IPS DF 4.7 (cell line): ENCODE data around the gene SUGCT.
A peak's percentile ranks its signal among the peaks of the same experiment; 100 is the strongest.
"Not testable (repeated sequence)": the region's sequence is repeated elsewhere in the genome, so short reads cannot be mapped to it uniquely, and the experiment has no call there.

ENCODE experiments used
- DNase-seq: peaks from one replicate; pipeline ENCODE4 v3.0.0-alpha.2; 2013; ENCODE audit warnings: low spot score; ENCODE audit errors: extremely low read depth

SUGCT gene

DNA sequence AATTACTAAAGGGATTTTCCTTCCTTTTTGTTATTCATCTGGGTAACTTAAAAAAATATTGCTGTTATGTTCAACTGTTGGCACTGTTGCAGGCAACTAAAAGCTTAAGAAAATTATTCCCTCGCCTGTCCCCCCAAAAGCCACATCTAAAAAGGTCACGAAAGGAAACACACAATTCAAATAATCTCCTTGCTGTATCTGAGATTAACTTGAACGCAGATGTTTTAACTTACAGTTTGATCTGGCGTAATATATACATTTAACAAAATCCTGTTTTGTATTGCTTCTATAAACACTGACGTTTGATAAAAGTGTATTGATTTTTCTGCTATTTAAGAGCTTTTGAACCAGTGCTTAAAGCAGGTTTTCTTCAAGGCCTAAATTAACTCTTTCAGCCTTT is 432.1 kb downstream of the SUGCT start:
- DNase-seq, result no peak

DNA sequence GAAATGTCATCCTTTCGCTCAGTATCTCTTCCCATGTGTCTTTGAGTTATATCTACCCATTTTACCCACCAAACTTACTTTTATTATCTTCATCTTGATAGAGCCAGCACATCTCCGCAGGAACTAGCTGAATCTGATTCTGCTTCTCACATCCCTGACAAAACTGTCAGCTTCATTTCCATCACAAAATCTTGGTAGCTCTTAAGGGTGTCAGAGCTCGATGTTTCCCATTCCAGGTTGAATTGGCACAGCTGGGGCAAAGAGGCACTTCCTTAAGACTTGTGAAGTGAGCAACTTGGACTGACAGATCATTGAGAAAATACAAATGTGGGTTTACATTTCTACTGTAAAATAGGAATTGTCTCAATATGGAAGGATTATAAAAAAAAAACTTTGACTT is 434.5 kb downstream of the SUGCT start:
- no peak for DNase-seq

DNA sequence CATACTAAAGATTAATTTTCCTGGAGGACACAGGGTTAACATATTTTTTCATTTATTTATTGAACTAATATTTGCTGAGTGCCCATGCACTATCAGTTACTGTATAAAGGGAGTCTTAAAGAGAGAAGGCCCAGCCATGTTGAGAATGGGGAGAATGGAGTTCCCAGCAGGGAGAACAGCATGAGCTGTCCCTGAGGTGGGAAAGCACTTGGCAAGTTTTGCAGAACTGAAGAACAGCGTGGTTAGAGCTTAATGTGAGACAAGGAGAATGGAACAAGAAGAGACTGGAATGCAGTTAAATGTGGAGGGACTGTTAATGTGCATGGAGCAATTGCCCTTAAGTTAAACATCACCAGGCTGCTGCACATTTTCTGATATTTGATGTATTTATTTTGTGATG is 435.4 kb downstream of the SUGCT start:
- no peak for DNase-seq

DNA sequence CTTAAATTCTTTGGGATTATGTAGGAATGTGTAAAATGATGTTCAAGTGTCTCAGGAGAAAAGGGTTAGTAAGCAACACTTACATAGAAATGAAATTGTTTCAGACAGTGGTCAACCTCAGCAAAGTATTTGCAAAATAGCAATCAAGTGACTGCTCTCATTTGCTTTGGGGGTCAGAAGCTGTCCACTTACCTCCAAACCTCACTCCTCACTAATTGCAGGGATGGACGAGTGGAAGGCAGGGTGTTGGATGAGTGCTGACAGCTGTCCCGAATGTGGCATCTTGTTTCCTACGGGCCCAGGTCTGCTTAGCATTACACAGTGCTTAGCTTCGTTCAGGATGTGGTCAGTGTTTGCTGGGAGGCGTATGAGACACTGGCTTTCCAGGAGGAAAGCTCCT is 437.0 kb downstream of the SUGCT start:
- no peak for DNase-seq

DNA sequence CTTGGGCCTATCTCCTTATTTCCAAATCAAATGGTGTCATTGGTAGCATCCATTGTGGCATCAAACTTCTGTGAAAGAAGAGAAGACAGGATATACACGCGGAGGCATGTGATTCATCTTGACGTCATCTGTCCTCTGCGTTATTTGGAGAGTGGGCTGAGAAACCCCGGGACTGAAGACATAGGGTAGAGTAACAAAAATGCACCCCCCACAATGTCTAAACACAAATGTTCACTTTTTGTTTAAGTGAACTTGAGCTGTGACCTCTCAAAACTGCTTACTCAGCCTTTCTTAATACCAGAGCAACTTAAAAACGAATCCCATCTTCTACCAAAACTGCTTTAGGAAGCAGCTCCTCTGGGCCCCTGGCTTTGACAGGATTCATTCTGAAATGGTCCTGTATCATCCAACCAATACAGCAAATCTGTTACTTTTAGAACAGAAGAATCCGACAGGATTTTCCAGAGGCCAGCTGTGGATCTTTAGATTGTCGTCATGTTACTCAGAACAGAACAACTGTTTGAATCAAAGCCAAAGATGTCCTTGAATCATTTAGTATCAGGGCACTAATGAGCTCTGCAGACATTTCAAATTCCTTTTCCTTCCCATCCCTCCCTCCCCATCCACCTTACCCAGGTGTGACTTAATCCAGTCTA is 438.1 kb downstream of the SUGCT start:
- DNase-seq, result no peak

DNA sequence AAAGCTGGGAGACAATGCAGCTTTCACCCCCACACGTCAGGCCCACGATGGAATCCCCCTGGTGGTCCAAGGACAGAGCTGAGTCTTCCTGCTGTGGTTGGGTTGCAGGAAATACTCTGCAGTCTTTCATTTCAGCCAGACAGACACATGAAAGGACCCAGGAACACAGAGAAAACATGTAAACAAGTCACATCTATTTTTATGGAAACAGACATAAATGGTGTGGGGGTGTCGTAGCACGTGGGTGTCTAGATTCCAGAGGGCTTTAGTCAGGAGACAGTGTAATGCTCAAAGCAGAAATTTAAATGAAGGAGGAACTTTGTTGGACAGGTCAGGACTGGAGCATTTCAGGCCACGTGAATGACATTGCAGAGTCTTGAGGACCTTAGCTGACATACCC is 444.6 kb downstream of the SUGCT start:
- no peak for DNase-seq

DNA sequence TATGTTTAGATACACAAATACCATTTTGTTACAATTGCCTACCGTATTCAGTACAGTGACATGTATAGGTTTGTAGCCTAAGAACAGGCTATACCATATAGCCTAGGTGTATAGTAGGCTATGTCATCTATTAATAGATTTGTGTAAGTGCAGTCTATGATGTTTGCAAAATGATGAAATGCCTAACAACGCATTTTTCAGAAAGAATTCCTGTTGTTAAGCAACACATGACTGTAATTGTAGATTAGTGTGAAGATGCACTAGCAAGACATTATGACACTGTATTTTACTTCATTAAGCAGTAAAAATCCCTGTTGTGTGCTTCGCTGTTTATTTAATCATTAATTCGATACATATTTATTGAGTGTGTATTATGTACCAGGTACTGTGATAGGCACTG is 446.0 kb downstream of the SUGCT start:
- no peak for DNase-seq

DNA sequence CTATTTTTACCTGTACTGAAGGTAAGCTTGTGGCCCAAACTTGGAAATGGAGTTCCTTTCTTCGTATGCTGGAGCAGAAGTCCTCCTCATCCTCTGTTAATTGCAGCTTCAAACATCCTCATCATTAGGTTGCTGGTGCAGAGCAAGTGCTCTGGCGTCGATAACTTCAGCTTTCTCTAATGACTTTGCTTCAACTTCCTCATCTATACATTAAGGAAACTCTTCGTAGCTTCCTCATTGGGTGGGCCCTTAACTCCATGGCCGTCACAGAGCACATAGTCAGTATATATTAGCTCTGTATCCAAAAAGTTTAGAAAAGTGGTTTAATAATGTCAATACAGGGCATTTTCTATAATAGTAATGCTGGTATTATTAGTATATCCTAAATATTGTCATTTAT is 447.7 kb downstream of the SUGCT start:
- DNase-seq, result no peak

DNA sequence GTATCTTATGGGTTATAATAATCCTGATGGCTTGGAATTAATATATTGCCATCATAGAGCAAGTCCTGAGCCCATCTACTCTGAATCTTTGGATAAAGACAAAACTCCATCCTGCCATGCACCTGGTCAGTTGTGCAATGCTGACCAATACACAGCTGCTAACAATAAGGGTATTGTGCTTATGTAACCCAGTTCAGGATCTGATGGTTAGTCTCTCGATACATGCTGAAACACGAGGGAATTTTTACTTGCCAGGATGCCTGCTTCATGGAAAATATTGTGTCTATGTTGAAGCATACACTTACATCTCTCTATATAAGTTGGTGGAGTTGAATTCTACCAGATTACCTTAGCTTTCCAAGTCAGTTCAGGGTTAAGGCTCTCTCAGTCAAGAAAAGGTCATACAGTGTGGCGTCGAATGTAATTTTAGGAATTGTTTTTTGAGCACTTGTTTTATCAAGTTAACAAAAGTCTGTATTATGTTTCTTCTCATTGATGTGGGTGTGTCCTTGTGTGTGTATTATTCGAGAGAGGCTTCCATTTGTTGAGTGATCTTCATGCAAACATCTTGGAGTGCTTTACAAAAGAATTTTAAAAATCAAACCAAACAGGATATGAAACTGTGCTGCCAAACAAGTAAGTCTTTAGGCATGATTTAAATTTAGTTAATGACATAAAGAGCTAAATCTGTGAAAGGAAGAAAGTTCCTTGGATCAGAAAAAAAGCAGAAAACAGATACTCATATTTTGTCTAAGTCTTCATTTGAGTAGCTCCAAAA is 449.1 kb downstream of the SUGCT start:
- DNase-seq, result no peak

DNA sequence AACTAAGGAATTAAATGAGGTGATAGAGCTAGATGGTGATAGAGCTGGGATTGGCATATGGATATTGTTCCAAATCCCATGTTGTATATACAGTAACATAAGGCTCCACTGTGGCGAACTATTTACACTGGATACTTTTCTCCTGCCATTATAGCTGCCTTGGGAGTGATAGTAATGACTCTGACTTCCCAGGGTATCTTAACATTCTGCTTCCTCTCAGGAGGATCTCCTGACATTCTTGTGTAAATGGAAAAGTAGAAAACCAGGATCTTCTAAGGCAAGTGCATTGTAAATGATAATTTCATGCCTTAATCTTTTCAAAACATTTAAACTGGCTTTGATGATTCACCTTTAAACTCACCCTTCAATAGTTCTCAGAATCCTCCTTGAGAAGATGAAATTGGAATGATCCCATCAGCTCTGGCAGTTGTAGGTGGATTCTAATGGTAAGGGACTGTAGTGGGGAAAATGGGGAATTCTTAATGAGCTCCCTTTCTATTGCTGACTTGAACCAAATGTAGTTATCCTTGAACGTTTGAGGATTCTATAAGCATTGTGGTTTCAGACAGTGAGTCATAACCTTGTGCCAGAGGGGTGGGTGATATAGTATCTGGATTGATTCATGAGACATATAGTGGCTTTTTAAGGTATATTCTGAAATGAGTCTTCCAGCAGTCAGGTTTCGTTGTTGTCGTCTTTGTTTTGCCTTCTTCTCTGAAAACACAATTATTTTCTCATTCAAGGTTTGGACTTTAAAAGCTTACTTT is 450.0 kb downstream of the SUGCT start:
- DNase-seq, result no peak

DNA sequence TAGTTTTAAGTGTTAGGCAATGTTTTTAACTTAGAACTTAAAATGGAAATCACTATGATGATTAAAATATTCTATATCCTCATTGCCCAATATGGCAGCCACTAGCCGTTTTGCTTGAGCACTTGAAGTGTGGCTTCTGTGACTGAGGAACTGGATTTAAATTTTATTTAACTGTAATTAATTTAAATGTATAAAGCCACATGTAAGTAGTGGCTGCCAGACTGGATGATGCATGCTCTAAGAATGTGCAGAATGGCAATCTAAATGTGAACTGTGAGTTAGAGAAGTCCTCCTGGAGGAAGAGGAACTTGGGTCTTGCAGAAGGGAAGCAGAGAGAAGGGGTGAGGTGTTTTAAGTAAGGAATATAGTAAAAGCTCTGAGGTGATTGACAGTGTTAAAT is 451.4 kb downstream of the SUGCT start:
- DNase-seq, result no peak

DNA sequence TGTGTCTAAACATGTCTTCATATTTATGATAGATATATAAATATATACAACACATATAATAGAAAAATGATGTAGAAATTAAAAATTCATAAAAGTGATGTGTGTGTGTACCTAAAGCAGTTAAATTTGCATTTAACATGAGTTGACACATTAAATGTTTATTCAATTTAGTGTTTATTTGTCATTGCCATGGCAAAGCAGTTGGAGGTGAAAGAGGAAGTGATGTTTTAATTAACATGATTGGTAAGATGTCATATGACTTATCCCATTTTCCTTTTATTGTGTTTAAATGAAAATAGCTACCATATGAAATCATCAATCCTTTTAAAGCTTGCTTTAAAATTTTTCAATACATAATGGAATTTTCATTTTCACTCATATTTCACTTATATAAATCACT is 452.6 kb downstream of the SUGCT start:
- DNase-seq, result no peak

DNA sequence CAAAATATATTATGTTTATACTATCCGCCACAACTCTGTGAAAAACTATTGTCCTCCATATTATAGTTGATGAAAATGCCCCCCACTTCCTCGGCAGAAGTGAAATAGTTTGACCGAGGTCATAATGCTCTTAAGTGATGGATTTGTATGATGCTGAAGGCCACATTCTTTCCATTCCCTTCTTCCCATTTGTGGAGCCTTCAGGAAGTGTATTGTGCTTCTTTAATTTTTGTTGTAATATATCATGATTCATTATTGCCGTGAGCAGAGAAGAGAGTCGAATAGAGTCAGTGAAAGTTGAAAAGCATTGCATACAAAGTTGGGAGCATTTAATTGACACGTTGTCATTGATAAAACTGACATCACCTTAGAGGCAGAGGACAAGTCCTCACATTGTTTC is 460.3 kb downstream of the SUGCT start:
- DNase-seq, result no peak

DNA sequence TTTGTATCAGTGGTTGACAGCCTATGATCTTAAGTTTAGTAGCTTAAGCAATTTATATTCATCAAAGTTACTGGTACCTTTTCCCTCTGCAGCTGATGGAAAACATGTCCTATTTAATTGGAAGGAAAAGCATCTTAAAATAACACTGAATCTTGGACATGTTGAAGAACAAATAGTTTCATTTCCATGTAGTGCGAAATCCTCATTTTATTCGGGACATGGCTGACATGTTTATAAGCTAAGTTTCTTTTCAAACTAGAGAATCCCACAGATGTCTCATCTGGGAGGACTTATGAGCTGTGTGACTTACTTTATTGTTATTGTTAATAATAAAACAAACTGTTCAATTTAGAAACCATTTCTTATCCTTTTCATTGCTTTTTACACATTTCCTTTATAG is 461.0 kb downstream of the SUGCT start:
- no peak for DNase-seq

DNA sequence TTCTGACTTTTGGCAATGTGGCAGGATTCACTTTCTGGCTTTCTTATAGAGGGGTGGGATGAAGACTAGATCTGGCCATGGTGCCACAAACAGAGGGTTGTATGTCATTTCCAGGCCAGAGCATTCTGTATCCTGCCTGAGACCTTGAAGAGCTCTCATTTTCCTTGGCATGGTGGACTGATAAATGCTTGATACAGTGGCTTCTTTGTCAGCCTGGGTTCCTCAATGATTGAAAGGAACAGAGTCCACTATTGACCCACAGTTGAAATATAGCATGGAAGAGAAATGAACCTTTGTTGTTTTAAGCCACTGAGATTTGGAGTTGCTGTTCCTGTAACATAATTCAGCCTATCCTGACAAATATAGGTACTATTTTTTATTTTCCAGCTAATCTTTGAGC is 462.7 kb downstream of the SUGCT start:
- DNase-seq, result no peak

DNA sequence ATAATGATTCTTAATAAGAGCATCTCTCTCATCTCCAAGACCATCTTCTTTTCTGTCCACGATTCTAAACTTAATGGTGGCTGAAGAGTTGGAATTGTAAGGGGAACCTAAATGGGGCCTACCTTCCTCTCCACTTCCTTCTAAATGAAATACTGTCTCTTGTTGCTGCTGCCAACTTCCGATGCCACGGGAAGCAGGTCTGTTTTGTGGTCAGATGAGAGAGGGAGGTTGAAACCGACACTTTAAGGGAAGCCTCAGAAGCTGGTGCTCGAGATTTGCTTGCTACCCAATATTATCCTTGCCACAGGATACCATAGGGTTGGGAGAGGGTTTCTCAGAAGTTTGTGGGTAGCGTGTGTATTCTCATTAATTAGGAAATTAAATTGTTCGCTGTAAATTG is 464.1 kb downstream of the SUGCT start:
- DNase-seq, result no peak

DNA sequence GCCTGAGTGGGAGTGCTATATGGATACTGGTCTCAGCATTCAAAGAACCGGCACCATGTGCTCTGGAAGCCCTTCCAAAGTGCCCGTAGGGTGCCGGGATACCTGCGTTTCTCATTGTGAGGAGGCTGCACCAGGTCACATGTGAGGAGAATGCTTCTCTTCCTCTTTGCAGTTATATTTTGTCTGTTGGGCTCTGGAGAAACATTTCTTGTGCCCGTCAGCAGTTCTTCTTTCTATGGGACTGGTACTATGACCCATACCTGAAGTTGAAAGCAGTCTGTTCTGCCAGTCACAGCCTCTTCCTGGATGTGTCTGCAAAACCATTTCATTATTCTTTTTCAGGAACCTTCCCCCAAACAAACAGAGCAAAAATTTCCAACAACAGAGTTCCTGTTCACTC is 465.0 kb downstream of the SUGCT start:
- DNase-seq, result no peak

DNA sequence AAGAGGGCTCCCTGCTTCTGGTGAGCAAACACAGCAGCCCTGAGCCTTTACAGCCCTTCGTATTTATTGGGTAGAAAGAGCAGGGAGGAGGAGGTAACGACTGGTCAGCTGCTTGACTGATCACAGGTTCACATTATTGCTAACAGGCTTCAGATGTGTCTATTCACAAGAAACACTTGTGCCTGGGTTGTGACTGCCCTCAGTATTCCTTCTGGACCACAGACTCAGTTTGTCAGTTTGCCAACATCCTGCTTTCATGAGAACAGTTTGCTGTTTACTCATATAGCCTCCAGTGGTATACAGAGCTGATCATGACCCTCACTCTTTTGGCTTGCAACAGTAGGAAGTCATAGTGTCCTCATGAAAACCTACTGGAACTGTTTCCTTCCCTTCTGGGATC is 467.5 kb downstream of the SUGCT start:
- not testable (repeated sequence) for DNase-seq

DNA sequence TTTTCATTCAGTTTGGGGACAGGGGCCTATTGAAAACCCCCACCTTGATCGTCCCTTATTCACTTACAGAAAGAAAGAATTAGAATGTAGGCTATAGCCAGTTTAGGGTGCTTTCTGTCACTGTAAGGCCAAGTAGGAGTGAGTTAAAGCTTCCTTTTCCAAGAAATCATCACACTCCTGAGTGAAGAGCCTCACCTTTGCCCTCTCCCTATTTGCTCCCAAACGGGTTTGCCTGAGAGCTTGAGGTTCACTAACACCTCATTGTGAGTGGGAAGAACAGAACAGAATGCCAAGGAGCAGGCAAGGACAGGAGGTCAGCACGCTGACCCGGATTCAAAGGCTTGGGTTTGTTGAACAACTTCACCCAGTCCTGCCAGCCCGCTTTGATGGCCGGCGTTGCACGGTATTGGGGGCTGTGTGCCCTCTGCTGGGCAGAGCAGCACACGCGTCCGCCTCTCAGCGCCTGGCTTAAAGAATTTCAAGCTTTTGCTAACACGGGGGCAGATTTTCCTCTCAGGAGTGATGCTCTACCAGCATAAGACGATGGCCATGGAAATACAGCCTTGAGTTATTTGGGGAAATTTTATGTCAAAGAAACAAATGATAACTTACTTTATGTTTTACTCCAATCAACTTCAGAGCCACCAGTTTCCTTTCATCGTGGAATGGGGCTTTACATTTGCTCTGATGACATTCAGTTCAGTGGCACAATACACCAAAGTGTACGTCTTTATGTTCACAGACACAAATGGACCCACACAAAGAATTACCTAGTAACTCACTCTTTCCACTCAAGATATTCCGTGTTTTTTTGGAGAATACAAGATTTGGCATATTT is 470.0 kb downstream of the SUGCT start:
- peak; percentile 30 for DNase-seq

DNA sequence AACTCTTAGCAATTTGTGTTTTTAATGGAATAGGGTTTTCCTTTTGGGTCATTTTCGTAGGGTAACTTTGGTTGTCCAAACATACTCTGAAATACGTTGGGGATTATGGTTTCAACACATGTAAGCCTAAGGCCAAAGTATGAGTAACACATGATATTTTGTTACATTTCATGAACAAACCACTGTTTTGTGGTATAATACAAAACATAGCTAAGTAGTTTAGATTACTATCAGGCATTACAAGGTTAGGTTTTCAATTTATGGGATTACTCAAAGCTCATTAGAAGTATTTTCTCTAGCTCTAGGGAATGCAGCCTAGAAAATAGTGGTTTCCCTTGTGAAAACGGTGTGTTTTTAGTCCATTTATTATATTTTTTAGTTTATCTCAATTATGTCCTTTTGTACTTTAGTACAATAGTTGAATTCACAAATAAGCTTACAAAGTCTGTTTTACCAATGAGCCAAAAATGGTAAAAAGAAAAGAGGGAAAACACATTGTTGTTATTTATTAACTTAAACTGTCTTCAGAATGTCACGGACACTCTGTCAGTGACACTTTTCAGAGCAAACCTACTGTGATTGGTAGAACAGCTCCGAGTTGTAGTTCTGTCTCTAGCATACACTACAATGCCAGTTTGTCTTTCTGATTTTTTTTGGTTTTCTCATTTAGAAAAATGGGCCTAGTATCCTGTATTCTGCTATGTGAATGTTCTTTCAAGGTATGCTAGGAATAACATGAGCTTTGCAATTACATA is 473.7 kb downstream of the SUGCT start:
- no peak for DNase-seq

DNA sequence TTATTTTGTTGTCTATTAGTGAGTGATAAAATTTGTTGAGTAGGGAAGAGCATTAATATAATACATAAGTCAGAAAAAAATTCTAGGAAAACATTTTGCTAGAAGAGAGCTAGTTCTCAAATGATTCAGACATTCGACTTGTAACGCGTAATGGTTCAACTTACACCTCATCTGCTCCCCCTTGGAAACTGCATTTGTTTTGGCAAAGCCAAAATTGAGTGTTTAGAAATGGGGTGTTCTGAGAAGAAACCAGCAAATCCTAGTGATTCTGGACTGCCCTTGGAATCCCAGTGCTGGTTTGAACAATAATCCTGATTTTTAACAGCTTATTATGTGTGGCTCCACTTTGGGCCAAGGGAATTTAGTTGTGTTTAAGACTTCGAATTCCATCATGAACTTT is 475.7 kb downstream of the SUGCT start:
- no peak for DNase-seq
